CD4-positive, alpha-beta T cell treated with Interleukin-10 for 1 hour (primary cell): ENCODE measurements around the gene SLC35B2.

ENCODE experiments used
- DNase-seq: peaks from one replicate; pipeline ENCODE4 v3.0.0-alpha.2; 2020

SLC35B2 gene

DNA sequence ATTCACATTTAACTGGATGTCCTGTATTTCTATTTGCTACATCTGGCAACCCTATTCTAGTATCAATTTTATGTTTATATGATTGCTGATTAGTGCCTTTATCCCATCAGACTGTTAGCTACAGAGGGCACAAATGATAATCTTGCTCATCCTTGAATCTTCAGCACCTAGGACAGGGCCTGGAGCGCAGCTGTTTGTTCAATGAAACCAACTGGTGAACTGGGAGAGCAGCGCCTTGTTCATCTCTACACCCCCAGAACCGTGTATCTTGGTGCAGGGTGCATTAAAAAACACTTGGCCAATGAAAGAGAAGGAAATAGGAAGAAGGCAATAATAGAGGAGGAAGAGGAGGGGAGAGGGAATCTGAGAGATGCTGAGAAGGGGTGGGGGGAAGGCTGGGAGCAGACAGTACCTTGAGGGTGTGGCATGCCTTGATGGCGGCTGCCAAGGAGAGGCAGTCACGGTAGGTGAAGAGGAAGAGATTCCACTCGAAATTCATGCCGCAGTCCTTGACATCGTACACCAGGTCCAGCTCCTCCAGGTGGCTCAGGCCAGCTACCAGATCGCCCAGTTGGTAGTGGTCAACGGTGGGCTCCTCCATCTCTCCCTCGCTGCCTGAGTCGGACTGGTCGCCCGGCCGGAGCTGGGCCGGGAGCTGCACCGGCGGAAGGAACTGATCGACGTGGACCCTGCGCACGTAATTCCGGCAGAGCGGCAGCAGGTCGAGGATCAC is 28.4 kb upstream of the SLC35B2 start:
- DNase-seq = no peak

DNA sequence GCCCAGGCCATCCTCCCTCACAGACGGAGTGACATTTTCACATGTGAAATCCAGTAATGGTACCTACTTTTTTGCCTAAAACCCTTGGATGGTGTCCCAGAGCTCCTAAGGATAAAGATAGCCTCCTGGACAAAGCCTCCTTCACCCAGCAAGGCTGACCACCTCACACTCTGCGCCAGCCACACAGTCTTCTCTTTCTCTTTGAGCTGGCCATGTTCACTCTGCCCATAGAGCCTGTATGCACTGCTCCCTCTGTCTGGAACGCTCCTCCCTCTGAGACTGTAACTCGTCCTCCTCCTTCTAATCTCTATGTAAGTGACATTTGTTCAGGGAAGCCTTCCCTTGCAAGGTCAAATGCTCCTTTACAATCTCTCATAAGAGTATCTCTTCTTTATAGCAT is 27.5 kb upstream of the SLC35B2 start:
- DNase-seq = no peak

DNA sequence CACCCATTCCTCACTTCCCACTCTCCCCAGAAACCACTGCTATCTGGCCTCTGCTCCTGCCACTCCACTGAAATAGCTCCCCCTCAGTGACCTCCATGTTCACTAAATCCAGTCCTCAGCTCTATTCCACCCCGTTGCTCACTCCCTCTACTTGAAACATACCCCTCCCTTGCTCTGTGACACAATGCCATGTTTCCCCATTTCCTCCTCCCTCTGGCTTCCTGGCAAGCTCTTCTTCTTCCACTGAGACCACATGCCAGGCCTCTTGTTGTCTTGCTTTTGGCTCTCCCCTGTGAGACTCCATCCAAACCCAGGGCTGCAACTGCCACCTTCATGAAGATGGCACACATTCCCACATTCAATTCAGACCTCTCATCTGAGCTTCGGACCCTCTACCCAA is 26.8 kb upstream of the SLC35B2 start:
- DNase-seq = no peak

DNA sequence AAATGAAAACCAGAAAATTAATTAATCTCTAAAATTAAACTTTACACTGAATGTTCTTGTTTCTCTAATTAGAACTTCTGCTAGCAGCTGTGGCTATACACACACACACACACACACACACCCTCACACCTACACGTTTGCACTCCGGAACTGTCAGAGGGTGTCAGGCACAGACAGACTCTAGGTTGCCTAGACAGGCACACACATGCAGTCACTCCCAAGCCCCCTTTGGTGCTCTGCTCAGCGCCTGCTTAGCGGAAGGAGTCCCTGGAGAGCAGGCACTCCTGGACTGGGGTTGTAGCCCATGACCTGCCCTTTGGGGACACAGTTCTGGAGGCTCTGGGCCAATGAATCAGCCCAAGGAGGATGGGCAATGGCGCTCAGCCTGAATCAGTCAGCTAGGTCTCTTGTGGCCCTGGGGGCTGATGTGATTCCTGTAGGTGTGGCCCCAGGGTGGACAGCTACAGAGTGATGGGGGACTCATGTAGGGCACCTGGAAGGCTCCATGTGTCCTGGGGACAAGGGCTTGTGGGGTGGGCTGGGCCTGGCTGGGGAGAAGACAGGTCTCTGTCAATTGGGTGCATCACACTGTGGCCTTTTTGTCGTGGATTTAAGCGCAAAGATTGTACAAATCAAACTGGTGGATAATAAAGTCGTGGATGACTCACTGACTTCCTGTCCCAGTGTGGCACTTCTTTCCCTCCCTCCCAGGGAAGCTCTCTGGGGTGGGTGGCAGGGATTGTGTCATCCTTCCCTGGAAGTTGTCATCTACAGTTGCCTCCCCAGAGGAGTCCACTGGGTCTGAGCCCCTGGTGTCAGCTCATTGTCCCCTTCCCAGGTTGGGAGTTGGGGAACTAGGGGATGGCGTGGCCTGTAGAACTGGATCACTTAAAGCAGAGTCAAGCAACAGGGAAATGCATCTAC is 21.7 kb upstream of the SLC35B2 start:
- no peak for DNase-seq

DNA sequence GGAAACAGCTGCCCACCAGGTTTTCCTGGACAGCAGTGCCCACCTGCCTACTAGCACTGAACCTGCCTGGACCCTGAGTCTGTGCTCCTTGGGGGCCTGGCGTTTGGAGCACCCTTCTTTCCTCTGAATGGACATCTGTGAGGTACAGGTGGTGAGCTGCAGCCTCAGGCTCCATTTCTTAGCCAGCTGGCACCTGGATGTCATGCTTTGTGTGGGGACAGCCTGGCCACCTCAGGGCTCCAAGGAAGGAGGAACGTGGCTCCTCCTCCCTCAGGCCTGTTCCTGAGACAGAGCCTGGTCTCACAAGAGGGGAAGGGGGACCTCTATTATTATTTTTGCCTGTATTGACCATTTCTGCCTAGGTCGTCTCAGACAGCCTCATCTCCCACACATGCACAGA is 21.0 kb upstream of the SLC35B2 start:
- no peak for DNase-seq

DNA sequence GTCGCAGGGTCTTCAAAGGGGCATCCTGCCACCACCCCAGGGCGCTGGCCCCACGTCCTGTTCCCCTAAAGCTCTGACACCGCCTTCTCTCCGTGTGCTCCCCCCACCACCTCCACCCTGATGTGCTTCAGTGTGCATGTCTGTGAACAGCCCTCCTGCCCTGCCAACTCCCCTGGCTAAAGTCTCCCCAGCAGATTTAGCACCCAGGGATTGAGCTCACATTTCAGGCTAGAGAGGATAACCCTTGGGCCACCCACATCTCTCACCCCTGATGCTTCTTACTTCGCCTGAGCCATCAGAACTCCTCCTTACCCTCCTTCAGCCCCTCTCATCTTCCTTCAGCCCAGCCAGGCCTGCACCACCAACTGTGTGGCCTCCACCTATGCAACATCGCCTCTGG is 20.4 kb upstream of the SLC35B2 start:
- DNase-seq = no peak

DNA sequence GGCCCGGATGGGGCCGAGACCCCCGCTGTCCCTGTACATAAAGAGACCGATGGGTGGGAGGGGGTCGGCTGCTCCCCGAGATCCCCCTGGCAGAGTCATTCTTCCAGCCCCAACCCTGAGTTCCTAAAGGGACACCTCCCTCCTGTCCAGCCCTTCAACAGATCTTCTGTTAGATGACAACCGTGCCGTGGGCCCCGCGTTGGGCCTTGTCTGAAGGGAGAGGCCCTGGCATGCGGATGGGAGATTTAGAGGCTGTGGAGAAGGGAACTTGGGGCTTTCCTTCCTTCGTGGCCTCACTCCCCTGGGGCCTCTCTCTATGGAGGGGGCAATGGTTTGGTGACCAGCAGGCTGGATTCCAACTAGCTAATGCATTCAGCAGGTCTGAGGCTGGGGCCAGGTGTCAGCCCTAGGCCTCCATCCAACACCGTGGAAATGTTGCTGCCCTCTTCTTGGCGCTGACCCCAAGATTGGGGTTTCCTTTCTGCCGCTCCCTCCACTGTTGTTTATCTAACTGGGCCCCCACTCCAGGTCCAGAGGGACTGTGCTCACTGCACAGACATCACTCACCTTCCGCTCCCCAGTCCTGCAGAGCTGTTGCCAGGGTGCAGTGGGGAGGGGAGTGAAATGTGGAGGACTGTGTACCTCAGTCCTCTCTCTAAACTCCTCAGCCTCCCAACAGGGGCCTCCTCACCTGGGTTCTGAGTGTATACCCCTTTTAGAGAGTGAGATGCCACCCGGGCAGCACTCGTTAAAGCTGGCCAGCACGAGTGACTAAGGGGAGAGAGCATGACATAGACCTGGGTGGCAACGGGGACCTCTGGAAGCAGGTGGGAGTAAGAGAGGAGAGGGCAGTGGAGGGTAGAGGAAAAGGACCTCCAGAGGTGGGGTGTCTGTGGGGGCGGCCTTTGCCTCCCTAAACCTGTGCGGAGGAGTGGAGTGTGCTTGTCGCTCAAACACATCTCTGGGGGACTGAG is 19.6 kb upstream of the SLC35B2 start:
- no peak for DNase-seq

DNA sequence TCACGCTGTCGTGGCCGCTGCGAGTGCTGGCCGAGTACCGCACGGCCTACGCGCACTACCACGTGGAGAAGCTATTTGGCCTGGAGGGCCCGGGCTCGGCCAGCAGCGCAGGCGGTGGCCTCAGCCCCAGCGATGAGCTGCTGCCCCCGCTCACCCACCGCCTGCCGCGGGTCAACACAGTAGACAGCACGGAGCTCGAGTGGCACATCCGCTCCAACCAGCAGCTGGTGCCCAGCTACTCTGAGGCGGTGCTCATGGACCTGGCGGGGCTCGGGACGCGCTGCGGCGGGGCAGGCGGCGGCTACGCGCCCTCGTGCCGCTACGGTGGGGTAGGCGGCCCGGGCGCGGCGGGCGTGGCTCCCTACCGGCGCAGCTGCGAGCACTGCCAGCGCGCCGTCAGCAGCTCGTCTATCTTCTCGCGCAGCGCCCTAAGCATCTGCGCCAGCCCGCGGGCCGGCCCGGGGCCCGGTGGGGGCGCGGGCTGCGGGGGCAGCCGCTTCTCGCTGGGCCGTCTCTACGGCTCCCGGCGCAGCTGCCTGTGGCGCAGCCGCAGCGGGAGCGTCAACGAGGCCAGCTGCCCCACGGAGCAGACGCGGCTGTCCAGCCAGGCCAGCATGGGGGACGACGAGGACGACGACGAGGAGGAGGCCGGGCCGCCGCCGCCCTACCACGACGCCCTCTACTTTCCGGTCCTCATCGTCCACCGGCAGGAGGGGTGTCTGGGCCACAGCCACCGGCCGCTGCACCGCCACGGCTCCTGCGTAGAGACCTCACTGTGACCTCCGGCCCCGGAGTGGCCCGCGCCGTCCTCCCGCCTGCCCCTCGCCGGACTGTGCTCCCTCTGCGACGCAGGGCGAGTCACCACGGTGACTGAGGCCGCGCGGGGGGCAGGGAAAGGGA is 18.7 kb upstream of the SLC35B2 start:
- DNase-seq = no peak

DNA sequence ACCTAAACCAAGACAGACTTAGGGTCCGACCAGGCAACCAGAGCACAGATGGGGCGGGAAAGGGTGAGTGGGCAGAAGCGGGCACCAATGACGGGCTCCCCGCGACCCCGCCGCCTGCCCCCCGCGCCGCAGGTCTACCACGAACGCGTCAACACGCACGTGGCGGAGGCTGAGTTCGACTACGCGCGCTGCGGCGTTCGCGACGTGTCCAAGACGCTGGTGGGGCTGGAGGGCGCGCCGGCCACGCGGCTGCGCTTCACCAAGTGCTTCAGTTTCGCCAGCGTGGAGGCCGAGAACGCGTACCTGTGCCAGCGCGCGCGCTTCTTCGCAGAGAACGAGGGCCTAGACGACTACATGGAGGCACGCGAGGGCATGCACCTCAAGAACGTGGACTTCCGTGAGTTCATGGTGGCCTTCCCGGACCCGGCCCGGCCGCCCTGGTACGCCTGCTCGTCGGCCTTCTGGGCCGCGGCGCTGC is 18.0 kb upstream of the SLC35B2 start:
- DNase-seq = no peak

DNA sequence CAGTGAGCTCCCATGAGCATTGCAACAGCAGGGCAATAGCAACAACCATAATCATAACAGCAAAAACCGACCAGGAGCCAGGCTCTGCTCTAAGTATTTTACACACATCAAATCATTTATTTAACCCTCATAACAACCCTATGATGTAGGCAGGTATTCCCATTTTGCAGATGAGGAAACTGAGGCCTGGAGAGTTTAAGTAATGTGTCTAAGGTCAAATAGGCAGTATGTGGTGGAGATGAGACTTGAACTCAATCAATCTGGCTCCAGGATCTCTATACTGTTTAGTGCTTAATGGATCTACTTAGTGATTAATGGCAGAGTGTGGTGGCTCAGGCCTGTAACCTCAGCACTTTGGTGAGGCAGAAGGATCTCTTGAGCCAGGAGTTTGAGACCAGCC is 16.3 kb upstream of the SLC35B2 start:
- no peak for DNase-seq

DNA sequence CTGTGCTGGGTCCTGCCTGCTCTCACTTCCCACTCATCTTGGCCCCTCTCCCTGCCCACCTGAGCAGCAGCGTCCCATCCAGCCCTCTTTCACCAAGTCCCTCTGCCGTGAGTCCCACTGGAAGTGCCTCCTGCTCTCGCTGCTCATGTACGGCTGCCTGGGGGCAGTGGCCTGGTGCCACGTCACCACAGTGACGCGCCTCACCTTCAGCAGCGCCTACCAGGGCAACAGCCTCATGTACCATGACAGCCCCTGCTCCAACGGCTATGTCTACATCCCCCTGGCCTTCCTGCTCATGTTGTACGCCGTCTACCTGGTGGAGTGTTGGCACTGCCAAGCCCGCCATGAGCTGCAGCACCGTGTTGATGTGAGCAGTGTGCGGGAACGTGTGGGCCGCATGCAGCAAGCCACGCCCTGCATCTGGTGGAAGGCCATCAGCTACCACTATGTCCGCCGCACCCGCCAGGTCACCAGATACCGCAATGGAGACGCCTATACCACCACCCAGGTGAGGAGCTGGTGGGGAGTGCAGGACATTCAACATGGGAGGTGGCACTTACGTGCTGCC is 15.8 kb upstream of the SLC35B2 start:
- no peak for DNase-seq

DNA sequence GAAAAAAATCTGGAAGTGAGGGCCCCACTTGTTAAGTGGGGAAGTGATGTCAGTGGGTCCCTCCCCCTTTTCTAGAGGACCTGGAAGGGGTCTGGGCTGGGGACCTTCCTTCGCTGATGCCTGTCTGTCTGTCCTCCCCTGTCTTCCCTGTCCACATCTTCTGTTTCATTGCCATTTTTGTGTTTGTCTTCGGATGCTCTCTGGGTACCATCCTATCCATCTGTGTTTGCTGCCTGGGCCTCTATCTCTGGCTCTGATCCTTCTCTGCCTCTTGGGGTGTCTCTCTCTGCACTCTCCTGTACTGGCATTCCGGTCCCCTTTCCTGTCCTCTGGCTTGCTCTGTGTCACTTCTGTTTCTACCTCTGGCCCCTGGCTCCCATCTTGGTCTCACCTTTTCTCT is 15.2 kb upstream of the SLC35B2 start:
- DNase-seq = no peak

DNA sequence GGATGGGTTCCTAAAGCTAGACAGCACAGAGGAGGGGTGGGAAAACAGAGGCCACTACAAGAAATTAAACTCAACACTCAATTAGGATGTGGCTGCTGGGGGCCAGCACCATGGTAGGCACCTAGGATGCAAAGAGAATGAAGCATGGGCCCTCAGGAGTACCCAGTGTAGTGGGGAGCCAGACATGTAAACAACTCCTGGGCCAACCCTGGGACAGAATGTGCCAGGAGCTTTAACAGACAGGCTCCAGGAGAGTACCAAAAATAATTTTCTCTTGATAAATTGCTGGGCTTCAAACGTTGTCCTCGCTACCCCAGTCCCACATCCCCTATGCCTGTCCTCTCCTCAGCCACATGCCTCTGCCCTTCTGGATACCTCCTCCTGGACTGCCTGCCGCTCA is 14.6 kb upstream of the SLC35B2 start:
- no peak for DNase-seq

DNA sequence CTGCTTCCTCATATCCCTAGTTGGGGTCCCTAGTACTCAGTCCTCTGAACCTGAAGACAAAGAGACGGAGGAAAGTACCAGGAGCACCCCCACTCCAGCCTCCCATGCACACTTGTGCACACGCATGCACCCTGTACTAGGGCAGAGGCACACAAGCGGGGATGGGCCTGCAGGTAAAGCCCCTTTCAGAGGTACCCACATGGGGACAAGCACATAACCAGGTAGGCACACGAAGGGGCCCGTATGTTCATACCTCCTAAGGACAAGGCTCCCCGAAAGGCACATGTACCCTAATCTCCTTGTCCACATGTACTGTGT is 14.0 kb upstream of the SLC35B2 start:
- DNase-seq = no peak

DNA sequence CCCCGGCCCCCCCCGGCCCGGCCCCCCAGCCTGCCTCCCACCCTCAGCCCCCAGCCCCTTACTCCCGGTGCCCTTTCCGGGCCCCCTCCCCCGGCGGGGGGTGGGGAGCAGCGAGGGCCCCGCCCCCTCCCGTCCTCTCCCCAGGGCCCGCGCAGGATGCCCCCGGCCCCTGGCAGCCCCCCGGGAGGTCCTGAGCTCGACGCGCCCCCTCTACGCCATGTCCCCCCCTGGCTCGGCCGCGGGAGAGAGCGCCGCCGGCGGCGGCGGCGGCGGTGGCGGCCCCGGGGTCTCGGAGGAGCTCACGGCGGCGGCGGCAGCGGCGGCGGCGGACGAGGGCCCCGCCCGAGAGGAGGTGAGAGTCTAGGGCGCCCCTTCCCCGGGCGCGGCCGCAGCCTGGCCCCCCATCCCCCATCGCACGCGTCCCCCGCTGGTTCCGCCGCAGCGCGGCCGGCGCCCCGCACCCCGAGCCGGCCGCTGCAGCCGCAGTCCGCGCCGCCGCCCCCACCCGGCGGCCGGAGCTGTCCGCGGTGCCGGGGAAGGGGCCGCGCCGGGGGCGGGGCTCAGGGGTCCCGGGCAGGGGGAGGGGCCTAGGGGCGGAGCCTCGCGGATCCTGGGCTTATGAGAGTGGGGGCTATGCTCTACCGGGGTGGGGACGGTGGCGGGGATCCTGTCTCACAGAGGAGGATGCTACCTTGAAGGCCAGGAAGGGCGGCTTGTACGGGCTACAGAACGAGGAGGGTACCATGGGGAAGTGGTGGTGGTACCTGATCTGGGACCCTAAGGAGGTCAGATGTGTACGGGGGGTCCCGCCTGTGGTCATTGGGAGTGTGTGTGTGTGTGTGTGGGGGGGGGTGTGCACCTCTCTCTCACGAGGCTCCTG is 13.4 kb upstream of the SLC35B2 start:
- DNase-seq = no peak

DNA sequence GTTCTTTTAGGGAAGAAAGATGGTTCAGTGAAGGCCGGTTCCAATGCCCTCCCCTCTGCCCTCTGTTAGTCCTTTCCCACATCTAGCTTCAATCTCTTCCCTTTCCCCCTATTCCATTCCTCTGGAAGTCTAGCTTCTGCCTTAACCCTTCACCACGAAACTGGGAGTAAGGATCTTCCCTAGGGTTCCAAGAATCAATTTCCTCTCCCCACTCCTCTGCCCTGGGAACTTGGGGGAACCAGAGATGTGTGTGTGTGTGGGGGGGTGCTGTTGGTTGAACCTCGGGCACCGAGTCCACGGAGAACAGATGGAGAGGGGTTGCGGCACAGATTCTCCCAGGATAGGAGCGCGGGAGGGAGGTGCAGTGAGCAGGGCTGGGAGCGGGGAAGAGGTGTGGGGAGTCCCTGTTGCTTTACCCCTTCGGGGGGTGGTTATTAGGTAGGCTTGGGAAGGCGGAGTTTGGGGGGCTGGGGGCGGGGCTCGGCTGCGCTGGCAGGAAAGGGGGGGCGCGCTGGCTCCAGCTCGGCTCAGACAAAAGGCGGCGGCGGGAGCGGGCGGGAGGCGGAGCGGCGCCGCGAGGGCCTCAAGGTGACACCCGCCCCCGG is 12.7 kb upstream of the SLC35B2 start, which contains the start of gene TMEM151B:
TSS of gene TMEM151B (plus strand) at position 530 of the 605 bp plus-strand sequence. CDS start 293 bp downstream, outside the sequence.
- no peak for DNase-seq

DNA sequence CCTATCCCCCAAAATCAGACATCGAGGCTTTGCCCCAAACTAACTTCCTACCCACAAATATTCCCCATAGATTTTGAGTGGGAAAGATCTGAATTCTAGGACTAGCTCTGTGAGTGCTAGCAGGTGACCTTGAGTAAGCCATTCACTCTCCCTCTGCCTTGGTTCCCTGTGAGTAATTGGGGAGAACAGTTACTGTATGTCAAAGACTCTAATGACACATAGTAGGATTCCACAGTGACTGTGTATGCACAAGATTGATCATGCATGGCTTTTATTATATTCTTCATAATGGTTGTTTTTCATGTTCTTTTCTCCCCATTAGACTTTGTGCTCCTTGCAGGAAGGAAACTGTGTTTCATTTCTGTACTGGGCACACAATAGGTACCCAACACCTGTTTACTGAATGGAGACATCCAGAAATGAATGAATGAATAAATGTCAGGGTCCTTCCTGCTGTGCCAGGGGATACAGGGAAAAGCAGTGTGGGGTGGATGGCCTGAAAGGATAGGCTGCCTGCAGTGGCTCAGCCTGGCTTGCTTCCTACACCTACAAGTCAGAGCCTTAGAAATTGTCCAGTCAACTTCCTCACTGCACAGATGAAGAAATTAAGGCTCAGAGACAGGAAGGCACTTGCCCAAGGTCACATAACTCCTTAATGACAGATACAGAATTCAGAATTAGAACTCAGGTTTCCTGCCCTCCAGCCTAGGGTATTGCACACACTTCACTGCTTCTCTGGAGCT is 12.0 kb upstream of the SLC35B2 start:
- DNase-seq = no peak

DNA sequence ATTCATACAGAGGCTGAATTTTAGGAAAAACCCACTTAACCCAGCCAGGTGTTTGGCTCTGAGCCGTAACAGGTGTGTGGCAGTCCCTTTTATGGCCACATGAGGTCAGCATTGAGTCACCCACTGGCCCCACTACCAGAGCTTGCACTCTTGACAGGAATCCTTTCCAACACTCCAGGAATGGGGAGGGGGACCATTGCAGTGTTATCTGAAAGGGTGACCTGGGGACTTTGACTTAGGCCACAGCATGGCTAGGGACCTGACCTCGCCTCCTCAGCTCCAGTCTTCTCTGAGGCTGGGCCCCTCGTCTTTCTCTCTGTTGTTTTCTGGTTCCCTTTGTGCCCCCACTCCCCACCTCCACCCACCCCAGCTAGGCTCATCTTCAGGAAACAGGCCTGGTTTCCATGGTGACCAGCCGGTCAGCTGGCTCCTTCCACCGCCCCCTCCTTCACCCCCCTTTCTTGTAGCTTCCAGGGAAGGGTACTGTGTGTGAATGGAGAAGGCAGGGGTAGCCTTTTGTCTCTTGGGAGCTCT is 10.8 kb upstream of the SLC35B2 start:
- DNase-seq = peak; percentile 77

DNA sequence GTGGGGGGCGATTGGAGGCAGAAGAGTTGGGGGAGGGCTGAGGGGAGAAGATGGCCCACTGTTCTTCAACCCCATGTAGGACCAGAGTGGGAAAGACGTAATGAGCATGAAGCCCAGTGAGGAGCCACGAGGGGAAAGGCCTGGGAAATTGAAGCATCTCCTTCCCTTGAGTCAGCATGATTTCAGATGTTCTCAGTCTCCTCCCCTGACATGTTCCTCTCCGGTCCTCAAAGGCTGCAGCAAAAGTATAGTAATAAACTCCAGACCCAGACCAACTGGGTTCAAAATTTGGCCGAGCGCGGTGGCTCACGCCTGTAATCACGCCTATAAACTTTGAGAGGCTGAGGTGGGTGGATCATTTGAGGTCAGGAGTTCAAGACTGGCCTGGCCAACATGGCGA is 9.9 kb upstream of the SLC35B2 start:
- DNase-seq = no peak
